HG03342 (cell line): ENCODE measurements around the gene PPP1R27.

ENCODE experiments used
- ATAC-seq: cut with Tn5 transposase; IDR thresholded peaks from one replicate; pipeline ENCODE4 v1.9.1; 2021; ENCODE audit warnings: mild to moderate bottlenecking, moderate library complexity; ENCODE audit not compliant: unreplicated experiment

The PPP1R27 gene

DNA sequence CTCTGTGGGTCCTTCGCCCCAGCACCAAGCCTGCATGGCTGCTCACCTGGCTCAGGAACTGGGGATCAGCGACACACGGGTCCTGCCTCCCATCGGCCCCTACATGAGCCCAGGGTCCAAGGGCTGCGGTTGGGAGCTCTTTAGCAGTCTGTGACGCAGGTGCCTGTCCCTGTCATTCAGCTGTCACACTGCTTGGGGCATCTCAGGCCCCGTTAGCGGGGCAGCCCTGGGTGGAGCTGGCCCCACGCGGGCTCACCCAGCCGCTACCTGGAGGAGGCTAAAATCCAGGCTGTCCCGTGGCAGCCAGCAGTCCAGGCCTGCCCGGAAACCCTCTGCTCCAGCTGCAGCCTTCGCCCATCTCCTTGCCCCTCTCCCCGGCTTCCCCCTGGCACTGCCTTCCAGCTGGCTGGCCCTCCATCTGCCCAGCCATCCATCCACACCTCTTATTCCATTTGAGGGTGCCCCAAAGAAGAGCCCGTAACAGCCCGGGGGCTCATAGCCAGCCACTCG is 27.6 kb downstream of the PPP1R27 start:
- ATAC-seq = no peak

GRCh38 chr17:81806461-81807209 is 28.2 kb downstream of the PPP1R27 start:
- no peak for ATAC-seq

DNA sequence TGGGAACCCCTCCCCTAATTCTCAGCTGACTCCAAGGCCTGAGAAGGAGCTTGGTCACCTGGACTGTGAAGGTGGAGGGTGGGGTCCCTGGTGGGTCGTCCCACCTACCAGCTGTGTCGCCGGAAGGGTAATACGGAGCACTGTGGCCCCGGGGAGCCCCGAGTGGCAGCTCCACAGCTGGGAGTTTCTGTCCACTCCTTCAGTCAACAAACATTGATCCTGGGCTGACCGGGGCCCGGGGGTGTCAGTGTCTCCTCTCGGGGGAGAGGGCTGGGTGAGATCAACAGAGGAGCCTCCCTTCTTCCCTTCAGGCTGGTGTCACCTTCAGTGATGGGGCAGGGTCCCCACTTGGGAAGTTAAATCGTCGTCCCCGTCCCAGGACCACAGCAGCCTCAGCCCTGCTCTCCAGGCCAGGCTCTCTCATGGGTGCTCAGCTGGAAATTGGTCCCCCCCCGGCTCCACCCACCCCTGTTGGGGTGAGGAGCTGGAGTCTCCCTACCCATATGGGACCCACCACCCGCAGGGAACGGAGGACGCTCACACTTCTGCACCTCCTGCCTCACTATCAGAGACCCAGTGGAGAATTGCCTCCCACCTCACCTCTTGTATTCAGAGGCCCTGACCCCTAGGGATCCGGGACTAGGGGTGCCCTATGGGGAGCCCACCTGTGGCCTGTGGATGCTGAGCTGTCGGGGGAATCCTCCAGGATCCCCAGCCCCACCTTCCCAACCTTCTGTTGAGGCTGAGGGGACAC is 29.0 kb downstream of the PPP1R27 start:
- no peak for ATAC-seq

DNA sequence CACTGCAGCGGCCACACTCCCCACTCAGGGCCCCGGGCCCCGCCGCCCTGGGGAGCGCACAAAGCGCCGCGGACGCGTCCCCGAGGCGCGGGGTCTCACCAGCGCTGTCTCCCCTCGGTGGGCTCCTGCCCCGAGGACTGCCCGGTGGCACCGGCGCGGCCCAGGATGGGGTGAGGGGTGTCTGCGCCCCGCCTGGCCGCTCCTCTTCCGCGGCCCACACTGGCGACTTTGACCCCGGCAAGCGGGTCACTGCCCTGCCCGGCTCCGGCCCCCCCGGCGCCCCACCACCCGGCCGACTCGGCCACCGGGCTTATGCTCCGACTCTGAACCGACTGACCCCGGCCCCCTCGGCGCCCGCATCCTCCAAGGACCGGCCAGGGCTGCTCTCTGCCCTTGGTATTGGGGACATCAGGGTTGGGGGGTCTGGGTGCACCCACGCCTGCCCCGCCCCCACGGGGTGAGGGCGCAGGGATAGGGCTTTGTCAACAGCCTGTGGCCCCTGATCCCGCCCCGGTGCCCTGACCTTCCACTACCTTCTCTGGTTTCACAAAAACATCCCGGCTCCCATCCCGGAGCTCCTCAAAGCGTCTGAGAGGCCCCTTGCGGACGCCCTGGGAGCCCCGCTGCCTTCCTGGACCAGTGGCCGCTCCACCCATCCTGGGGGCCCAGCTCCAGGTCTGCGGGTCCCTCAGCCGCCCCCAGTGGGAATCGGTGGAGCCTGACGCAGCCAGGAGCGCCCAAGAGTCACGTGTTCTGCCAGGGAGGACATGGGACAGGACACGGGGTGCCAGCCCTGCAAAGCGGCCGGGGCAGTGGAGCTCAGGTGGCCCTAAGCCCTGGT is 30.1 kb downstream of the PPP1R27 start:
- ATAC-seq = no peak

DNA sequence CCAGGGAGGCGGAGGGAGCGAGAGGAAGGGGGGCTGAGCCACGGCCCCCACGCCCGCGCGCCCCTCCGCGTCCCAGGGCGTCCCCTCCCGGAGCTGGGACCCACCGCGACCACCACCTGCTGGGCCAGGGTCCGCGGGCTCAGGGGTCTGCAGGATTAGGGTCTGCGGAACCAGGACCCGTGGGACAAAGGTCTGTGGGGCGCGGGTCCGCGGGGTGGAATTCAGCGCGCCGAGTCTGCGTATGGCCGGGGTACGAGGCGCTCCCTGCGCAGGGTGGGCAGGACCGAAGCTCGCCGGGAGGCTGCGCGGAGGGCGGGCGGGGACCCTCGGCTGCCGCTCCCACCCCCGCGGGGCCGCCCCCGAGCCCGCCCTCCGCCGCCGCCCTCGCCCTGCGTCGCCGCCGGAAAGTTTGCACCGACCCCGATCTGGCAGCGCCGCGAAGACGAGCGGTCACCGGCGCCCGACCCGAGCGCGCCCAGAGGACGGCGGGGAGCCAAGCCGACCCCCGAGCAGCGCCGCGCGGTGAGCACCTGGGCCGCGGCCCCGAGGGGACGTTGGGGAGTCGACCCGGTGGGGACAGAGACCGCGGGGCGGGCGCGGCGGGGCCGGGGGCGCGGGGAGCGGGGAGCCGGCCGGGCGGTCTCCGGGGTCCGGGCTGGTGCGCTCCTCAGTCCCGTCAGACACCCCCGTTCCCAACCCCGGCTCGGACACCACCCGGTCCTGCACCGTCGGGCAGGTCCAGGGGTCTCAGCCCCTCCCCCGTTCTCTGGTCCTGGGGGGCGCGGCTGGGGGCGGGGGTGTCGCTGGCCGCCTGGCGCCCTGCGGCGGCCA is 30.9 kb downstream of the PPP1R27 start, which contains the start of gene GCGR:
GCGR (plus strand) TSS at position 423 of the 831 bp plus-strand sequence. CDS start 4,869 bp downstream, outside the sequence.
- no peak for ATAC-seq

DNA sequence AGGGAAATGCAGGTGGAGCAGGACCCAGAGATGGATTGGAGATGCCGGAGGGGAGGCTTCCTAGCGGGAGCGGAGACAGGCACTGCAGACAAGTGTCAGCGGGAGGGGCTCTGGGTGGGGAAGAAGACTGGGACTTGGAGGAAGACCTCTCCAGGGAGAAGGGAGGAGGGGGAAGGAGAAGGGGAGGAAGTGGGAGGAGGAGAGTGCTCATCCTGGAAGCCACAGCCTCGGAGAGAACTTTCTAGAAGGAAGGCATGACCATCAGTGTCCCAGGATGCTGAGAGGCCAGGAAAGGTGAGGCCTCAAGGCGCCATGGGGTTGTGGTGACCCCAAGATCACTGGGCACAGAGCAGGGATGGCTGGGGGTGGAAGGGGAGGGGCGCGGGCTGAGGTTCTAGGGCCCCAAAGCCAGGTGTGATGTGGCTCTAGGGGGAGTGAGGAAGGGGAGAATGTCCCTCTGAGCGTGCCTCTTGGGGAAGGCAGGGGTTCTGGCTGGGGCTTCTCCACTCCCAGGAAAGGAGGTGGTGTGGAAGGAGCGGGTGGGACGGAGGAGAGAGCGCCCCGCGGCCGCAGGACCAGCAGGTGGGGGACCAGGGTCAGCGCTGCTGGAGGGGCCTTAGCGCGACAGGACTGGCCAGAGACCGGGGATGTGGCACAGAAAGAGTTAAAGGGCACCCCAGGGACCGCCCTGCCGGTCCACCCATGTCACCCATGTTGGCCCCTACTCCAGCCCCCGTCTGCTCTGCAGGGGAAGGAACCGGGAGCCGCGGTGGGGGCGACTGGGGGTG is 31.8 kb downstream of the PPP1R27 start:
- ATAC-seq = no peak

DNA sequence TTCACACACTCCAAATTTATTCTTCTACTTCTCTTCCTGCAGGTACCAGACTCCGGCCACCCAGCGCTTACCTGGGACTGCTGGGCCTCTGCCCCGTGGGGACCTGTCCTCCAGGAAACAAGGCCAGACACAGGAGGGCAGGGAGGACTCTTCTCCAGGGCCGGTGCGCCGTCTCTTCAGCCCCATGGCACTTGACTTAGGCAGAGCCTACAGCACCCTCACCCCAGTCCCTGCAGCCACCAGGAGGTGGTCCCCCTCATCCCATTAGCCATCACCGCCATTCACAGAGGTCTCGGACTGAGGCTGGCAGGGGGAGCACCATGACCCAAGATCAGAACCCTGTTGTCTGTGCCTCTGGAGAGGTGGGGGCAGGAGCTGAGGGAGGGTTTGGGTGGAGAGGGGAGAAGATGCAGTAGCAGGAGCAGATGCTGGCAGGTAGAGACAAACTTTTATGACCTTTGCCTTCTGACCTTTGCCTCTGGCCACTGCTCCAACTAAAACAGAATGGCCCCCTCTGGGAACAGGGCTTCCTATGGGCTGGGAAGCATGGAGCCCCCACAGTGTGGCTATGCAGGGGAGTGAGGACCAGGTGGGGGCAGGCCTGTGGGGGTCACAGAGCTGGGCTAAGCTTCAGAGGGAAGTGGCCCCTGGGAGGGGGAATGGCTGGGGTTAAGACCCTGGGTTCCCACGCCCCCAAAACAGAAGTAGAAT is 32.6 kb downstream of the PPP1R27 start:
- ATAC-seq = no peak

DNA sequence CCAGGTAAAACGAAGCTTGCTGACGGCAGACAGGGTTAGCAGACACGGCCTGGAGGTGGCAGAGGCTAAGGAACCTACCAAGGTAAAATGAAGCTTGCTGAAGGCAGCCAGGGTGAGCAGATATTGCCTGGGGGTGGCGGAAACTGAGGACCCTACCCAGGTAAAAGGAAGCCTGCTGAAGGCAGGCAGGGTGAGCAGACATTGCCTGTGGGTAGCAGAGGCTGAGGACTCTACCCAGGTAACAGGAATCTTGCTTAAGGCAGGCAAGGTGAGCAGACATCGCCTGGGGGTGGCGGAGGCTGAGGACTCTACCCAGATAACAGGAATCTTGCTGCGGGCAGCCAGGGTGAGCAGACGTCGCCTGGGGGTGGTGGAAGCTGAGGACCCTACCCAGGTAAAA is 33.5 kb downstream of the PPP1R27 start:
- ATAC-seq = no peak

GRCh38 chr17:81794509-81794908 is 40.3 kb downstream of the PPP1R27 start:
- no peak for ATAC-seq

GRCh38 chr17:81794074-81794476 is 40.8 kb downstream of the PPP1R27 start:
- no peak for ATAC-seq

GRCh38 chr17:81792675-81793615 is 41.9 kb downstream of the PPP1R27 start:
- no peak for ATAC-seq
